ENCODE data around the gene NRG4. TPM values are rescaled to one million over a fixed set of nuclear protein-coding genes. Genes with fewer than 3 reads are reported as not detected.
A peak's percentile ranks its signal among the peaks of the same experiment; 100 is the strongest.
"Not testable (repeated sequence)": the region's sequence is repeated elsewhere in the genome, so short reads cannot be mapped to it uniquely, and the experiment has no call there.

NRG4 gene
- polyA plus RNA-seq, 1 experiment, result not detected

GRCh38 chr15:75923756-75924155, 88.5 kb downstream of the NRG4 start:
- H3K27ac ChIP-seq (ENCODE audit: low read depth, low read length), result no peak overlapping the region
- no peaks in the 10 kb centered on the region for H3K9me3 ChIP-seq (ENCODE audit: control insufficient read depth, insufficient read depth, low read length)
- CTCF ChIA-PET, result interaction anchor here (0.9 kb wide), 1 partner anchor 215 kb away, joined by 3 read pairs; no protein-coding TSS in a partner anchor
- POLR2A ChIA-PET, result no interaction called here
- TF ChIP-seq, protein P1, sequence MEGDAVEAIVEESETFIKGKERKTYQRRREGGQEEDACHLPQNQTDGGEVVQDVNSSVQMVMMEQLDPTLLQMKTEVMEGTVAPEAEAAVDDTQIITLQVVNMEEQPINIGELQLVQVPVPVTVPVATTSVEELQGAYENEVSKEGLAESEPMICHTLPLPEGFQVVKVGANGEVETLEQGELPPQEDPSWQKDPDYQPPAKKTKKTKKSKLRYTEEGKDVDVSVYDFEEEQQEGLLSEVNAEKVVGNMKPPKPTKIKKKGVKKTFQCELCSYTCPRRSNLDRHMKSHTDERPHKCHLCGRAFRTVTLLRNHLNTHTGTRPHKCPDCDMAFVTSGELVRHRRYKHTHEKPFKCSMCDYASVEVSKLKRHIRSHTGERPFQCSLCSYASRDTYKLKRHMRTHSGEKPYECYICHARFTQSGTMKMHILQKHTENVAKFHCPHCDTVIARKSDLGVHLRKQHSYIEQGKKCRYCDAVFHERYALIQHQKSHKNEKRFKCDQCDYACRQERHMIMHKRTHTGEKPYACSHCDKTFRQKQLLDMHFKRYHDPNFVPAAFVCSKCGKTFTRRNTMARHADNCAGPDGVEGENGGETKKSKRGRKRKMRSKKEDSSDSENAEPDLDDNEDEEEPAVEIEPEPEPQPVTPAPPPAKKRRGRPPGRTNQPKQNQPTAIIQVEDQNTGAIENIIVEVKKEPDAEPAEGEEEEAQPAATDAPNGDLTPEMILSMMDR (IDR thresholded peaks at IDR 0.05; ENCODE audit: low read depth, low read length), result no peak
- no peak for DNase-seq (ENCODE audit: low read depth, low spot score)
- H3K27me3 ChIP-seq (ENCODE audit: control insufficient read depth, insufficient read depth, low read length), result no peaks in the 10 kb centered on the region
- H3K4me3 ChIP-seq (ENCODE audit: low read depth, low read length), result no peak overlapping the region

DNA sequence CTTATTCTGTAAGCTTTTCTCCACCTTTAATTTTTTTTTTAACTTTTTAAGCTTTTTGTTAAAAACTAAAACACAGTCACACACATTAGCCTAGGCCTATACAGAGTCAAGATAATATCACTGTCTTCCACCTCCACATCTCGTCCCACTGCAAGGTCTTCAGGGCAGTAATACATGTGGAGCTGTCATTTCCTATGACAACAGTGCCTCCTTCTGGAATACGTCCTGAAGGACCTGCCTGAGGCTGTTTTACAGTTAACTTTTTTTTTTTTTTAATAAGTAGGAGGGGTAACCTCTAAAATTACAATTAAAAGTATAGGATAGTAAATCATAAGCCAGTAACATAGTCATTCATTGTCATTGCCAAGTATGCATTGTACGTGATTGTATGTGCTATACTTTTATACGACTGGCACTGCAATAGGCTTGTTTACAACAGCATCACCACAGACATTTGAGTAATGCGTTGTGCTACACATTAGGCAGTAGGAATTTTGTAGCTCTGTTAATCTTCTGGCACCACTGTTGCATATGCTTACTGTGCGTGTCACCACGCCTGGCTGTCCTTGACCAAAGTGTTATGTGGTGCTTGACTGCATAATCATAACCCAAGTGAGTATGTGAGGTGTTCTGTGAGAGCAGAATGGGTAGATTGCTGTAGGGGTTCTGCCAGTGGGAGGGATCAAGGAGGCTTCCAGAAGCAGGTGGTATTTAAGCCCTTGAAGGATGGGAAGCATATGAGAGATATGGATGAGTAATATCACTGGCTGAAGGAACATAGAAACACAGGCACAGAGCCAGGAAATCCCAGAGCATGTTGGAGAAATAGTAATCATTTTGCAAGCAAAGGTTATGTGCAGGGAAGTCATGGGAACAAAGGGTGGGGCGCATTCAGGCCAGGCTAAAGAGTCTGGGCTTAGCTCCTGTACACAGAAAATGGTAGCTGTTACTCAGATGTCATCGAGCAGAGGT, 90.2 kb downstream of the NRG4 start:
- Histone ChIP-seq H3K4me3 (ENCODE audit: low read depth, low read length) (no peak overlapping the region), H3K9me3 (ENCODE audit: control insufficient read depth, insufficient read depth, low read length) (no peaks in the 10 kb centered on the region), H3K27ac (ENCODE audit: low read depth, low read length) (no peak overlapping the region), H3K27me3 (ENCODE audit: control insufficient read depth, insufficient read depth, low read length) (no peaks in the 10 kb centered on the region)
- ChIA-PET POLR2A (no interaction called here), CTCF (interaction anchor here (0.5 to 1.5 kb wide), 13 partner anchors 9 to 236 kb away, joined by 3 to 6 read pairs (median 4); no protein-coding TSS in a partner anchor)
- DNase-seq (ENCODE audit: low read depth, low spot score), result no peak
- TF ChIP-seq, protein P1 (IDR thresholded peaks at IDR 0.05; ENCODE audit: low read depth, low read length), result peak; percentile 41

- TF ChIP-seq, protein P1 (IDR thresholded peaks at IDR 0.05; ENCODE audit: low read depth, low read length), result no peak
- Histone ChIP-seq H3K4me3 (ENCODE audit: low read depth, low read length) (no peak overlapping the region), H3K27me3 (ENCODE audit: control insufficient read depth, insufficient read depth, low read length) (no peaks in the 10 kb centered on the region), H3K27ac (ENCODE audit: low read depth, low read length) (no peak overlapping the region), H3K9me3 (ENCODE audit: control insufficient read depth, insufficient read depth, low read length) (no peaks in the 10 kb centered on the region)
- CTCF ChIA-PET, result no interaction called here
- POLR2A ChIA-PET, result no interaction called here
- DNase-seq (ENCODE audit: low read depth, low spot score), result no peak
These were observed 92.1 kb downstream of the NRG4 start for GRCh38 chr15:75920079-75920478.

DNA sequence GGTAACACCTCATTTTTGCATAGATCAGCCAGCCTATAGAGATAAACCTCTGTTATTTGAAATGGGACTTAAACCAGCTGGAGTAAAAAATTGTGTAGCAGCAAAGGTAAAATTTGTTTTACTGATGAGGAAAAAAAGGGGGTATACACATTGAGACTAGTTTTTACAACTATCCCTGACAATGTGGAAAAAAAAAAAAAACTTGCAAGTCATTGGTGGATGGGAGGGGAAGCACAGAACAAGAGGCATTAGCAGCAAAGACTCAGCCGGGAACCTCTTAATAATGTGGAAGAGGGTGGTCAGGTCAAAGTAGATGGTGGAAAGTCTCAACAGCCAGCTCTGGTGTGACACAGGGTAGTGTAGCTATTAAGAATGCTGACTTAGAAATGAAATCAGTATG, 94.1 kb downstream of the NRG4 start:
- H3K4me3 ChIP-seq (ENCODE audit: low read depth, low read length), result no peak overlapping the region
- POLR2A ChIA-PET, result no interaction called here
- no peaks in the 10 kb centered on the region for H3K27me3 ChIP-seq (ENCODE audit: control insufficient read depth, insufficient read depth, low read length)
- TF ChIP-seq, protein P1 (IDR thresholded peaks at IDR 0.05; ENCODE audit: low read depth, low read length), result no peak
- no peaks in the 10 kb centered on the region for H3K9me3 ChIP-seq (ENCODE audit: control insufficient read depth, insufficient read depth, low read length)
- no peak for DNase-seq (ENCODE audit: low read depth, low spot score)
- no peak overlapping the region for H3K27ac ChIP-seq (ENCODE audit: low read depth, low read length)
- CTCF ChIA-PET, result no interaction called here

DNA sequence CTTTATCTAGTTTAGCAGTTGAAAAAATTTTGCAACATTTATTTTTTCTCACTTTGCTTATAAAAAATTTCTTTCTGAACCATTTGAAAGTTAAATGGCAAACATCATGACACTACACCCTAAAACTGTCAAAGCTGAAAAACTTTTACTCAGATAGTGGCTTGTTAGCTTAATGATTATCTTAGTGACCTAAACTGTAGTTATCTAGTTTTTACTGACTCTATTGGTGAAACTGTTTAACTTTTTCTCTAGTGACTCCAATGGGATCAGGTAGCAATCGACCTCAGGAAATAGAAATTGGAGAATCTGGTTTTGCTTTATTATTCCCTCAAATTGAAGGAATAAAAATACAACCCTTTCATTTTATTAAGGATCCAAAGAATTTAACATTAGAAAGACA, 95.2 kb downstream of the NRG4 start:
- ChIA-PET CTCF (no interaction called here), POLR2A (no interaction called here)
- no peak overlapping the region for H3K27ac ChIP-seq (ENCODE audit: low read depth, low read length)
- DNase-seq (ENCODE audit: low read depth, low spot score), result no peak
- H3K4me3 ChIP-seq (ENCODE audit: low read depth, low read length), result no peak overlapping the region
- H3K27me3 ChIP-seq (ENCODE audit: control insufficient read depth, insufficient read depth, low read length), result no peaks in the 10 kb centered on the region
- H3K9me3 ChIP-seq (ENCODE audit: control insufficient read depth, insufficient read depth, low read length), result no peaks in the 10 kb centered on the region
- TF ChIP-seq, protein P1 (IDR thresholded peaks at IDR 0.05; ENCODE audit: low read depth, low read length), result no peak

- CTCF ChIA-PET; H3K9me3 ChIP-seq (ENCODE audit: control insufficient read depth, insufficient read depth, low read length); DNase-seq (ENCODE audit: low read depth, low spot score); POLR2A ChIA-PET; H3K27ac ChIP-seq (ENCODE audit: low read depth, low read length); H3K4me3 ChIP-seq (ENCODE audit: low read depth, low read length); H3K27me3 ChIP-seq (ENCODE audit: control insufficient read depth, insufficient read depth, low read length): not testable (repeated sequence)
These were observed 101.9 kb downstream of the NRG4 start for GRCh38 chr15:75910355-75910754.

Measured in AG04450 (cell line).